ENCODE data around the gene SRMS. TPM values are rescaled to one million over a fixed set of nuclear protein-coding genes. Genes with fewer than 3 reads are reported as not detected.

Gene SRMS
- total RNA-seq, 1 experiment from 2014 or later: 3.2 TPM

GRCh38 chr20:63494420-63495166, 53.0 kb downstream of the SRMS start:
- Histone ChIP-seq H3K9me3 (ENCODE audit: control insufficient read depth in 1 of 2, insufficient read depth in 1 of 2, low read depth in 1 of 2, low read length in 2 of 2) (no peaks in the 10 kb centered on the region), H3K79me2 (ENCODE audit: insufficient read depth, low read length) (peaks cover 50% of the 10 kb centered on the region), H4K20me1 (ENCODE audit: insufficient read depth) (no peaks in the 10 kb centered on the region), H3K36me3 (ENCODE audit: control insufficient read depth in 1 of 2, insufficient read depth in 2 of 2, low read length in 2 of 2) (peaks cover 43 to 70% of the 10 kb centered on the region in 2 experiments), H3K4me3 (replicated peaks in 1 of 2; ENCODE audit: low read depth in 1 of 2, low read length in 2 of 2) (no peak overlapping the region), H3K9ac (ENCODE audit: low read length) (no peak overlapping the region), H3K27ac (ENCODE audit: low read depth, low read length) (no peak overlapping the region; the same call in 1 of the 2 replicates), H2AFZ (ENCODE audit: low read depth, low read length, poor library complexity, severe bottlenecking) (no peak overlapping the region), H3K4me2 (ENCODE audit: low read length) (no peak overlapping the region), H3K27me3 (ENCODE audit: insufficient read depth, low read length) (no peaks in the 10 kb centered on the region), H3K9me2 (ENCODE audit: insufficient read depth) (no peaks in the 10 kb centered on the region), H3K4me1 (ENCODE audit: control insufficient read depth in 1 of 2, insufficient read depth in 2 of 2, low read length in 2 of 2) (peaks cover 14 to 25% of the 10 kb centered on the region in 2 experiments)
- ATAC-seq (no peak), DNase-seq (ENCODE audit: low read depth, low spot score) (no peak)
- no peak for TF ChIP-seq JUND (IDR thresholded peaks at IDR 0.05)
- no peak for TF ChIP-seq EZH2 (IDR thresholded peaks at IDR 0.05)
- TF ChIP-seq MAX (IDR thresholded peaks at IDR 0.05): no peak
- TF ChIP-seq EZH2phosphoT487 (IDR thresholded peaks at IDR 0.05; ENCODE audit: borderline replicate concordance): no peak
- TF ChIP-seq YY1 (IDR thresholded peaks at IDR 0.05; ENCODE audit: extremely low read depth, insufficient replicate concordance, low read depth, low read length): no peak
- no peak for TF ChIP-seq SP1 (IDR thresholded peaks at IDR 0.05; ENCODE audit: low read depth)
- no peak for TF ChIP-seq ATF3 (IDR thresholded peaks at IDR 0.05)
- no peak for TF ChIP-seq ZFX (IDR thresholded peaks at IDR 0.05)
- TF ChIP-seq SRF (IDR thresholded peaks at IDR 0.05; ENCODE audit: low read depth): no peak
- POLR2A ChIA-PET: no interaction called here
- intact Hi-C loops (cut with micrococcal nuclease): no loop called here
- CTCF ChIA-PET: no interaction called here
- BruUV-seq (replicated peaks): no TSS peak
- RAD21 ChIA-PET (ENCODE audit: low non-redundant PET in 1 of 2, low total read pairs in 2 of 2, uncharacterized antibody in 2 of 2, unreplicated experiment in 2 of 2): no interaction called here

GRCh38 chr20:63494084-63494419, 53.5 kb downstream of the SRMS start:
- intact Hi-C loops (cut with micrococcal nuclease): no loop called here
- BruUV-seq (replicated peaks): no TSS peak
- ATAC-seq (no peak), DNase-seq (ENCODE audit: low read depth, low spot score) (no peak)
- RAD21 ChIA-PET (ENCODE audit: low non-redundant PET in 1 of 2, low total read pairs in 2 of 2, uncharacterized antibody in 2 of 2, unreplicated experiment in 2 of 2): no interaction called here
- peaks cover 11 to 21% of the 10 kb centered on the region in 2 experiments; a peak in 3 of 4 replicates for H3K4me1 ChIP-seq (ENCODE audit: control insufficient read depth in 1 of 2, insufficient read depth in 2 of 2, low read length in 2 of 2)
- no peak overlapping the region for H2AFZ ChIP-seq (ENCODE audit: low read depth, low read length, poor library complexity, severe bottlenecking)
- H3K27ac ChIP-seq (ENCODE audit: low read depth, low read length): no peak overlapping the region
- CTCF ChIA-PET: no interaction called here
- no peaks in the 10 kb centered on the region for H4K20me1 ChIP-seq (ENCODE audit: insufficient read depth)
- H3K9me3 ChIP-seq (ENCODE audit: control insufficient read depth in 1 of 2, insufficient read depth in 1 of 2, low read depth in 1 of 2, low read length in 2 of 2): no peaks in the 10 kb centered on the region
- TF ChIP-seq POLR2AphosphoS5 (IDR thresholded peaks at IDR 0.05; ENCODE audit: low read depth, low read length): peak; percentile 20; the same call in 1 of the 2 replicates
- TF ChIP-seq REST (IDR thresholded peaks at IDR 0.05; ENCODE audit: low read depth): no peak
- TF ChIP-seq EGR1 (IDR thresholded peaks at IDR 0.05; ENCODE audit: low read depth): no peak
- no peak for TF ChIP-seq ELF1 (IDR thresholded peaks at IDR 0.05; ENCODE audit: borderline replicate concordance, low read depth)
- TF ChIP-seq POLR2A (IDR thresholded peaks at IDR 0.05; ENCODE audit: borderline replicate concordance, extremely low read depth, insufficient read depth, insufficient read length): no peak
- TF ChIP-seq EZH2 (IDR thresholded peaks at IDR 0.05): no peak
- TF ChIP-seq EZH2phosphoT487 (IDR thresholded peaks at IDR 0.05; ENCODE audit: borderline replicate concordance): no peak
- no peak for TF ChIP-seq RAD21 (IDR thresholded peaks at IDR 0.05; ENCODE audit: low read depth)
- H3K9ac ChIP-seq (ENCODE audit: low read length): no peak overlapping the region
- POLR2A ChIA-PET: no interaction called here
- no peaks in the 10 kb centered on the region for H3K27me3 ChIP-seq (ENCODE audit: insufficient read depth, low read length)
- peaks cover 43 to 73% of the 10 kb centered on the region in 2 experiments for H3K36me3 ChIP-seq (ENCODE audit: control insufficient read depth in 1 of 2, insufficient read depth in 2 of 2, low read length in 2 of 2)
- no peak overlapping the region for H3K4me3 ChIP-seq (replicated peaks in 1 of 2; ENCODE audit: low read depth in 1 of 2, low read length in 2 of 2)
- H3K79me2 ChIP-seq (ENCODE audit: insufficient read depth, low read length): peaks cover 50% of the 10 kb centered on the region
- H3K9me2 ChIP-seq (ENCODE audit: insufficient read depth): no peaks in the 10 kb centered on the region
- no peak overlapping the region for H3K4me2 ChIP-seq (ENCODE audit: low read length)
